Measurements from ENCODE around the gene LRRC8D.

The LRRC8D gene

GRCh38 chr1:89986020-89986419, 165.2 kb downstream of the LRRC8D start:
- no peak overlapping the region for H3K4me3 ChIP-seq (ENCODE audit: low read length)
- no peak overlapping the region for H3K27ac ChIP-seq (ENCODE audit: low read length)
- peaks cover 10% of the 10 kb centered on the region for H3K4me1 ChIP-seq (ENCODE audit: control insufficient read depth, low read depth, low read length)
- no peaks in the 10 kb centered on the region for H3K27me3 ChIP-seq (ENCODE audit: control insufficient read depth, insufficient read depth, low read length)
- no peaks in the 10 kb centered on the region for H3K9me3 ChIP-seq (ENCODE audit: control insufficient read depth, low read depth, low read length)
- no peak overlapping the region for H3K9ac ChIP-seq (ENCODE audit: low read length)
- no peaks in the 10 kb centered on the region for H3K36me3 ChIP-seq (ENCODE audit: control insufficient read depth, low read depth, low read length)
